Measurements from ENCODE around the gene OLFML3. TPM values are rescaled to one million over a fixed set of nuclear protein-coding genes. Genes with fewer than 3 reads are reported as not detected.
"Not testable (repeated sequence)": the region's sequence is repeated elsewhere in the genome, so short reads cannot be mapped to it uniquely, and the experiment has no call there.

Gene OLFML3
- total RNA-seq, 2 experiments from 2014 or later = 0.26 to 0.29 TPM

GRCh38 chr1:114003431-114003830 is 24.2 kb downstream of the OLFML3 start:
- no peak for DNase-seq
- Mint-ChIP-seq H3K27ac (no peak overlapping the region), H3K9me3 (ENCODE audit: low read depth) (no peaks in the 10 kb centered on the region), H3K27me3 (peaks cover 6% of the 10 kb centered on the region), H3K4me3 (no peak overlapping the region), H3K4me1 (no peaks in the 10 kb centered on the region), H3K36me3 (peaks cover 1% of the 10 kb centered on the region)
- CTCF ChIA-PET = interaction anchor here (0.5 kb wide), 1 partner anchor 26 kb away, joined by 3 read pairs; no protein-coding TSS in a partner anchor
- ATAC-seq = no peak

GRCh38 chr1:114006825-114007224 is 27.6 kb downstream of the OLFML3 start:
- not testable (repeated sequence) for DNase-seq; H3K27ac Mint-ChIP-seq; H3K4me1 Mint-ChIP-seq; H3K9me3 Mint-ChIP-seq (ENCODE audit: low read depth); H3K36me3 Mint-ChIP-seq; H3K4me3 Mint-ChIP-seq; ATAC-seq
- peaks cover 13% of the 10 kb centered on the region for H3K27me3 Mint-ChIP-seq
- CTCF ChIA-PET = interaction anchor here (0.8 kb wide), 1 partner anchor 14 kb away, joined by 3 read pairs; no protein-coding TSS in a partner anchor

- Mint-ChIP-seq H3K9me3 (ENCODE audit: low read depth) (no peaks in the 10 kb centered on the region), H3K27ac (no peak overlapping the region), H3K27me3 (peaks cover 16% of the 10 kb centered on the region), H3K4me3 (no peak overlapping the region), H3K4me1 (no peaks in the 10 kb centered on the region), H3K36me3 (peaks cover 1% of the 10 kb centered on the region)
- ATAC-seq = no peak
- CTCF ChIA-PET = no interaction called here
- DNase-seq = no peak
Observed at GRCh38 chr1:114008480-114008941, 29.2 kb downstream of the OLFML3 start.

DNA sequence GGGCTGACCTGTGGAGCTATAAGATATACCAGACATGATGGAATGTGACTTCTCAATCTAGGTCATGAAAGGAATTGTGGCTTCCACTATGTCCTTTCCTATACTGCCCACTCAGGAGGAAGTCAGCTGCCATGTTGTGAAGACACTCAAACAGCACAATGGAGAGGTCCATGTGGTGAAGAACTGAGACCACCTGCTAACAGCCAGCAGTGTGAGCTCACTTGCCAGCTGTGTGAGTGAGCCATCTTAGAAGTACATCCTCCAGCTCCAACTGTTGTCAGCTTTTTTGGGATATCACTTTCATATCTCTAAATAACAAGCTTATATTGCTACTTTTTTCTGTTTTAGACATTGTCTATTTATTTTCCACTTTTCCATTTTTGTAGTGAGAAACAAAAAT is 29.7 kb downstream of the OLFML3 start:
- ATAC-seq (no peak), DNase-seq (no peak)
- Mint-ChIP-seq H3K36me3 (peaks cover 1% of the 10 kb centered on the region), H3K9me3 (ENCODE audit: low read depth) (no peaks in the 10 kb centered on the region), H3K27ac (no peak overlapping the region), H3K27me3 (peaks cover 16% of the 10 kb centered on the region), H3K4me3 (no peak overlapping the region), H3K4me1 (no peaks in the 10 kb centered on the region)
- CTCF ChIA-PET = interaction anchor here (1.3 kb wide), 1 partner anchor 30 kb away, joined by 3 read pairs; no protein-coding TSS in a partner anchor

DNA sequence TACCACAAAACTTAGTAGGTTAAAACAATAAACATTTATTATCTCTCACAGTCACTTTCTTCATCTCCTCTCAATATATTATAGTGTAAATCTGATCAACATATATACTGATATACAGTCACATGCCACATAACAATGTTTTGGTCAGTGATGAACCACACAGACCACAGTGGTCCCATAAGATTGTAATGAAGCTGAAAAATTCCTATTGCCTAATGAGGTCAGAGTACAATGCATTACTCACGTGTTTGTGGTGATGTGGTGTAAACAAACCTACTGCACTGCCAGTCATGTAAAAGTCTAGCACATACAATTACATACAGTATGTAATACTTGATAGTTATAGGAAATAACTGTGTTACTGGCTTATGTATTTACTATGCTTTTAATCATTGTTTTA is 30.1 kb downstream of the OLFML3 start:
- Mint-ChIP-seq H3K9me3 (ENCODE audit: low read depth) (no peaks in the 10 kb centered on the region), H3K27ac (no peak overlapping the region), H3K4me1 (no peaks in the 10 kb centered on the region), H3K4me3 (no peak overlapping the region), H3K36me3 (peaks cover 1% of the 10 kb centered on the region), H3K27me3 (peaks cover 16% of the 10 kb centered on the region)
- no peak for ATAC-seq
- no peak for DNase-seq
- CTCF ChIA-PET = interaction anchor here (1.3 kb wide), 1 partner anchor 31 kb away, joined by 3 read pairs; no protein-coding TSS in a partner anchor

GRCh38 chr1:114010433-114011184 is 31.3 kb downstream of the OLFML3 start:
- Mint-ChIP-seq H3K4me1 (no peaks in the 10 kb centered on the region), H3K9me3 (ENCODE audit: low read depth) (no peaks in the 10 kb centered on the region), H3K27me3 (peaks cover 16% of the 10 kb centered on the region), H3K27ac (no peak overlapping the region), H3K36me3 (peaks cover 1% of the 10 kb centered on the region), H3K4me3 (no peak overlapping the region)
- DNase-seq (no peak), ATAC-seq (no peak)
- CTCF ChIA-PET = no interaction called here

GRCh38 chr1:114011796-114012195 is 32.5 kb downstream of the OLFML3 start:
- Mint-ChIP-seq H3K27ac (no peak overlapping the region), H3K9me3 (ENCODE audit: low read depth) (no peaks in the 10 kb centered on the region), H3K4me1 (no peaks in the 10 kb centered on the region), H3K36me3 (peaks cover under 1% of the 10 kb centered on the region), H3K27me3 (peaks cover 13% of the 10 kb centered on the region), H3K4me3 (no peak overlapping the region)
- CTCF ChIA-PET = no interaction called here
- ATAC-seq (no peak), DNase-seq (no peak)

- Mint-ChIP-seq H3K36me3 (no peaks in the 10 kb centered on the region), H3K4me3 (no peak overlapping the region), H3K9me3 (ENCODE audit: low read depth) (no peaks in the 10 kb centered on the region), H3K4me1 (no peaks in the 10 kb centered on the region), H3K27me3 (peaks cover 10% of the 10 kb centered on the region), H3K27ac (no peak overlapping the region)
- ATAC-seq (no peak), DNase-seq (no peak)
- CTCF ChIA-PET = no interaction called here
Observed at GRCh38 chr1:114015075-114015474, 35.8 kb downstream of the OLFML3 start.

- H3K27me3 Mint-ChIP-seq; ATAC-seq; H3K36me3 Mint-ChIP-seq; DNase-seq; H3K4me1 Mint-ChIP-seq; H3K4me3 Mint-ChIP-seq; CTCF ChIA-PET; H3K9me3 Mint-ChIP-seq (ENCODE audit: low read depth); H3K27ac Mint-ChIP-seq: not testable (repeated sequence)
Observed at GRCh38 chr1:114019724-114020123, 40.5 kb downstream of the OLFML3 start.

DNA sequence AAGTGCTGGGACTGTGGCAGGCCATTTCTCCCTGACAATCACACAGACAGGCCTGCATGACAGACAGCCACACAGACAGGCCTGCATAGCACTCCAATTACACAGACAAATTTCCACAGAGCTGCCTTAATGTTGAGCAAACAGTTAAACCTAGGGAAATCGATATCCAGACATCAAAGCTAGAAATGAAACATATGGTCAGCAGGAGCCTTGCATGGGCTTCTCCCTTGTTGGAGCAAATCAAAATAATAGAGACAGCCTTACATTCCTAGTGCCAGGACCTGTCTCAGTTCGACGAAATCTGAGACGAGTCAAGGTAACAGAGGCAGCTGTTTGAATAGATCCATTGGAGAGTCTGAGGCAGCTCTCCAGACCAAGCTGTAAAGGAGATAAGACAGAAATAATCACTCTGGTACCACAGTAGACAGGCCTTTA is 42.4 kb downstream of the OLFML3 start:
- CTCF ChIA-PET = interaction anchor here (0.8 kb wide), 1 partner anchor 262 kb away, joined by 3 read pairs; no protein-coding TSS in a partner anchor

DNA sequence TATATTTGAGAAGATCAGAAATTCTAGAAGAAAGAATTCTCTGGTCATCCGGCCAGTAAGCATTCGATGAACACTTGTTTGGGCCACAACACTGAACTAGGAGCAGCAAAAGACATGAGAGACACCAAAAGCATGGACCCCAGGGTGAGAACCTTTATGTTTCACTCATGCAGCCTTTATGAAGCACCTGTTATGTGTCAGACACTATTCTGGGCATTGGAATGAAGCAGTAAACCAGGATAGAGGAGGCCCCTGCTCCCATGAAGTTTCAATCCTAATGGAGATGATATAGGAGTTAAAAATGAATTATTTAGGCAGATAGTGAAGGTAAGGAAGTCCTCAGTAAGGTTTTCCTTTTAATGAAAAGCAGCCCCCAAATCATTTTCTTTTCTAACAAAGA is 43.6 kb downstream of the OLFML3 start:
- CTCF ChIA-PET = no interaction called here
- H3K27me3 Mint-ChIP-seq = no peaks in the 10 kb centered on the region

More for the DNA sequence above, 42.4 kb downstream of the OLFML3 start:
- no peaks in the 10 kb centered on the region for H3K36me3 Mint-ChIP-seq
- H3K4me1 Mint-ChIP-seq = no peaks in the 10 kb centered on the region
- H3K27me3 Mint-ChIP-seq = no peaks in the 10 kb centered on the region
- no peaks in the 10 kb centered on the region for H3K9me3 Mint-ChIP-seq (ENCODE audit: low read depth)
- H3K4me3 Mint-ChIP-seq = no peak overlapping the region
- H3K27ac Mint-ChIP-seq = no peak overlapping the region
- DNase-seq (no peak), ATAC-seq (no peak)

GRCh38 chr1:114023377-114023776 is 44.1 kb downstream of the OLFML3 start:
- CTCF ChIA-PET = no interaction called here
- no peak overlapping the region for H3K4me3 Mint-ChIP-seq
- H3K27me3 Mint-ChIP-seq = no peaks in the 10 kb centered on the region
- DNase-seq (no peak), ATAC-seq (no peak)
- H3K4me1 Mint-ChIP-seq = no peaks in the 10 kb centered on the region
- H3K27ac Mint-ChIP-seq = no peak overlapping the region
- no peaks in the 10 kb centered on the region for H3K36me3 Mint-ChIP-seq
- no peaks in the 10 kb centered on the region for H3K9me3 Mint-ChIP-seq (ENCODE audit: low read depth)

More for the DNA sequence above, 43.6 kb downstream of the OLFML3 start:
- no peaks in the 10 kb centered on the region for H3K36me3 Mint-ChIP-seq
- H3K27ac Mint-ChIP-seq = no peak overlapping the region
- ATAC-seq (no peak), DNase-seq (no peak)
- H3K4me3 Mint-ChIP-seq = no peak overlapping the region
- H3K4me1 Mint-ChIP-seq = no peaks in the 10 kb centered on the region
- H3K9me3 Mint-ChIP-seq (ENCODE audit: low read depth) = no peaks in the 10 kb centered on the region

DNA sequence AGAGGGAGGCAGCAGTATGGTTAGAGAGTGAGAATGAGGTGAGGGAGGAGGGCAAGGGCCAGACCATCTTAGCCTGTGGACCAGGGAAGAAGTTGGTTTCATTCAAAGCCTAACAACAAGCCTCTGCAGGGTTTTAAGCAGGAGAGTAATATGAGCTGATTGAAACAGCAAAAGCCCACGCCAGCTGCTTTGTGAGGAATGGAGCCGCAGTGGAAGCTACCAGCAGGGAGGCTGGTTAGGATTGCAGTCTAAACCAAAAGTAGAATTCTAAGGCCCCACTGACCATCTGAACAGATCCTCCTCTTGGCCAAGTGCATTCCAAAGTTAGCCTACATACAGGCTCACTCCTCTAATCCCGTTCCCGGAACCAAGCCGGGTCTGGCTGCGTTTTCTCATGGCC is 44.8 kb downstream of the OLFML3 start:
- DNase-seq (no peak), ATAC-seq (no peak)
- no peaks in the 10 kb centered on the region for H3K36me3 Mint-ChIP-seq
- H3K27ac Mint-ChIP-seq = no peak overlapping the region
- H3K4me1 Mint-ChIP-seq = no peaks in the 10 kb centered on the region
- H3K4me3 Mint-ChIP-seq = no peak overlapping the region
- no peaks in the 10 kb centered on the region for H3K27me3 Mint-ChIP-seq
- CTCF ChIA-PET = no interaction called here
- H3K9me3 Mint-ChIP-seq (ENCODE audit: low read depth) = no peaks in the 10 kb centered on the region

Measured in activated CD8-positive, alpha-beta memory T cell treated with anti-CD3 and anti-CD28 coated beads, Interleukin-2, amount 10 ng/mL, durations not matched to agents 7 days and 5 days (primary cell).